ENCODE results near the gene RBBP5.

Gene RBBP5

GRCh38 chr1:205129447-205130029 is 7.8 kb upstream of the RBBP5 start:
- DNase-seq (ENCODE audit: low spot score), result no peak

DNA sequence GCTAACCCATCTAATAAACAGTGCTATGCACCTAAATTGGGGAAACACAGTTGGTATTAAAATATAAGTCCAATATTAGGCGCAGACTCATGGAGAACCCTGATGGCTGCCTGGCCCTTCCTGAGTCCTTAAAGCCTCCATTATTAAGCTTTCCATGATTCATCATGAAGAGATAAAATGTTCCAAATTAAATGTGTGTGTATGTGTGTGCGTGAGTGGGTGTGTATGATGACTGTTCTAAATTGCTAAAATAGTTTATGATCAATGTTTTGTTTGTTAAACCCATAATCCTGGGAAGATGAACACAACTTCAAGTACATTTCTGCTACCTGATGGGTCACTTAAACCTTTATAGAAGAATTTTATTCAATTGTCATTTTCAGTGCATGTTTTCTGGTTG is 6.3 kb upstream of the RBBP5 start:
- DNase-seq (ENCODE audit: low spot score), result no peak

GRCh38 chr1:205127646-205128045 is 5.9 kb upstream of the RBBP5 start:
- no peak for DNase-seq (ENCODE audit: low spot score)

DNA sequence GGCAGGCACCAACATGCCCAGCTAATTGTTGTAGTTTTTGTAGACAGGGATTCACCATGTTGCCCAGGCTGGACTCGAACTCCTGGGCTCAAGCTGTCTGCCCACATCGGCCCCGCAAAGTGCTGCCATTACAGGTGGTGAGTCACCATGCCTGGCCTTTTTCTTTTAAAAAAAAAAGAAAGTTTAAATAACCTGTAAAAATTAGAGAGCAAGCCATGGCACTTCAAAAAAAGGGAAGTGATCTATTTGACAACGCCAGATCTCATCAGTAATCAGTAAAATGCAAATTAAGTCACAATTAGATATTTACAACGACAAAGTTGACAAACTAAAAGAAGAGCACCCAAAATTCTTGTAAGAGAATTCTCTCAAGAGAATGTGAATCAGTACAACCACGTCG is 2.9 kb upstream of the RBBP5 start:
- no peak for DNase-seq (ENCODE audit: low spot score)

DNA sequence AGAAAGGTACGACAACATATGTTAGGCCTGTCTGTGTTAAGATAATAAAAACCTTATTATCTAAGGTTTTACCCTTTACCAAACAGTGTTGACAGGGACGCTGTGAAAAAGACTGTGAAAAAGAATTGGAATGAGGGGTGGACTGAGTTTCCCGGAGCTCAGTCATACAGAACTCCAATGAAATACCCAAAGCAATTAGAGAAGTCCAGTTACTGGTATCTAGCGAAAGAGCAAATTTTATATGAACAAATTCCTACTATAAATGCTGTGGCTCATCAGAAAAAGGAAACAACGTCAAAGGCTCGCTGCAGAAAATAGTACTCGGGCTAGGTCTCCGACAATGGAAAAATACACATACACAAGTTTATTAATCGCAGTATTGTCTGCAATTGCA is 708 bp upstream of the RBBP5 start:
- no peak for DNase-seq (ENCODE audit: low spot score)

DNA sequence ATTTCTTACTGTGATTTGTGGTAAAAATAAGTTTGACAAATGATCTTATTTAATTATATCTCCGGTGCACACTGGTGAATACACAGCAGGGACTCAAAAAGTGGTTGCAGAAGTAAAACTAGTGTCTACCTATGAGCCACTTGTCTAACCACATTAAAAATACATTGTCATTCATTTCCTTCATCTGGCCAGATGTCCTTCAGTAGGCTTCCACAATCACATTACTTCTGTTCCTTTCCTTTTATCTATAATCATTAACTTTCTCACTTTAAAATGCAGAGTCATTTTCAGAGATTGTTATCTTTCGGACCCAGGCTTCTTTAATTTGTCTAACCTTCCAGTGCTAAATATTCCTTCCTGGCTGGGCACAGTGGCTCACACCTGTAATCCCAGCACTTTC is 3.0 kb downstream of the RBBP5 start:
- DNase-seq (ENCODE audit: low spot score), result no peak

DNA sequence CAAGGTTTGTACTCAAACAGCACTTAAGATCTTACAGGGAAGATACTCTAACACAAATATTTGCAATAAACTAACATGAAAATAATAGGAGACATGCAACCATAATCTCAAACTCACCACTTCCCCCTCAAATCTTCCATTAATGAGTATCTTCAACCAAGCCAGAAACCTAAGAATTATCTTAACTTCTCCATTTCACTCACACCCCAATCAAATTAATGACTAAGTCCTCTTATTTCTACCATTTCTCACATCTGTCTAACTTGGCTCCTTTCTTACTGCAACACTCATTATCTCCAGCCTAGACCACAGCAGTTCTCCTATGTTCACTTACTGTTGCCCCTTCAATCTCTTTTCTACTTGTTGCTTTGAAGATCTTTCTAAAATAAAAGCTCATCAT is 10.4 kb downstream of the RBBP5 start:
- DNase-seq (ENCODE audit: low spot score), result no peak

DNA sequence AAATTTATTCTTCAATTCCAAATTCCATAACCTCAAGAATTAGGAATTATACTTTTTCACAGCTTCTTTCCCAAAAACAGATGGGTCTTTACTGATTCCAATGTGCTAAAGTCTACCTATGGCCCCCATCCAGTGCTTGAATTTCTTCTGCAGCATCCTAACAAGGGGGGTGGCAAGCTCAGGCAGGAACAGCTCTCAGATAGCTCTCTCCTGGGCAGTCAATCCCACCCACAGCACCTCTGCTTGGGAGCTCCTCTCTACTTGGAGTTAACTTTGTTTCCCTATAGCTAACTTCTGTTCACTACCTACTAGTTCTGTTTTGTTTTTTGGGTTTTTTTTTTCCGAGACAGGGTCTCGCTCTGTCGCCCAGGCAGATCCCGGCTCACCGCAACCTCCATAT is 12.1 kb downstream of the RBBP5 start:
- DNase-seq (ENCODE audit: low spot score), result no peak

- no peak for DNase-seq (ENCODE audit: low spot score)
These were observed 12.5 kb downstream of the RBBP5 start for GRCh38 chr1:205109269-205109668.

DNA sequence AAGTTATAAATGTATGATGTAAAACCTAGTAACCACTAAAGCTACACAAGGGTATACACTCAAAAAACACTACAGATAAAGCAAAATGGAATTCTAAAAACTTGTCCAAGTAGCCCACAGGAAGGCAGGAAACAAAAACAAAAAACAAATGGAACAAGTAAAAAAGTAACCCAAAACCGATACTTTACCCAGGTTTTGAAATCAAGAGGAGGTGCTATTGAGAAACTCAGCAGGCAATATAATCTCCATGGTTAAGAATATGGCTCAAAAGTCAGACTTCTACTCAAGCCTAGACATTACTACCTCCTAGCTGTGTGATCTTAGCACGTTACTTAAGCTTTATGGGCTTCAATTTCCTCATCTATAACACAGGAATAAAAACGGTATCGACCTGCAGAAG is 13.3 kb downstream of the RBBP5 start:
- no peak for DNase-seq (ENCODE audit: low spot score)

DNA sequence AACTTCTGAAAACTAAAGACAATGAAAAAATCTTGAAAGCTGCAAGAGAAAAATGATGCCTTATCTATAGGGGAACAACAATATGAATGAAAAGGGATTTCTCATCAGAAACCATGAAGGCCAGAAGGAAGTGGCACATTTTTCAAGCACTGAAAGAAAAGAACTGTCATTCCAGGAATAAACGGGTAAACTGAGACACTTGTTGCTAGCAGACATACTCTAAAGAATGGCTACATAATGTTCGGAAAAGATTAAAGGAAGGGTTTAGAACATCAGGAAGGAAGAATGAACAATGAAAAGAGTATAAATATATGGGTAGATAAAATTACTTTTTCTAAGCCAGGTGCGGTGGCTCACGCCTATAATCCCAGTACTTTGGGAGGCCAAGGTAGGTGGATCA is 14.5 kb downstream of the RBBP5 start:
- DNase-seq (ENCODE audit: low spot score), result no peak

DNA sequence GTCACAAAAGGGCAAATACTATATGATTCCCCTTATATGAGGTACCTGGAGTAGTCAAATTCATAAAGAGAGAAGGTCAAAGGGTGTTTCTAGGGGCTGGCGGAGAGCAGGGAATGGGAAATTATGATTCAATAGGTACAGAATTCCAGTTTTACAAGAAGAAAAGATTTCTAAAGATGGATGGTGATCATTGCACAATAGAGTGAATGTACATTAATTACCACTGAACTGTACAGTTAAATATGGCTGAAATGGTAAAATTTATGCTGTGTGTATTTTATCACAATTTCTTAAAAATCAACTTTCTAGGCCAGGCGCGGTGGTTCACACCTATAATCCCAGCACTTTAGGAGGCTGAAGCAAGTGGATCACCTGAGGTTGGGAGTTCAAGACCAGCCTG is 19.4 kb downstream of the RBBP5 start:
- no peak for DNase-seq (ENCODE audit: low spot score)

DNA sequence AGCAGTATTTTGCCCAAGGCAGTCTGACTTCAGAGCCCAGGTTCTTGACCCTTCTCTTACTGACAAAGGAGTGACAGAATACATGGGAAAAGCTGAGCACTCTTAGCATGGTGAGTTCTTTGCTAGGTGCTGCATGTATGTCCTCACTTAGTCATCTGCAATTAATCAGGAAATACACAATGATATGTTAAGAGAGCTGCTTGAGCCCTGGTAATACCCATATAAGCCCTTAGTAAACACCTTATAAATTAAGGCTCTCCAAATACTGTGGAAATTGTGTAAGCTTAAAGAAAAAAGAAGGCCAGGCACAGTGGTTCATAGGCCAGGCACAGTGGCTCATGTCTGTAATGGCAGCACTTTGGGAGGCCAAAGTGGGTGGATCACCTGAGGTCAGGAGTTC is 23.5 kb downstream of the RBBP5 start:
- no peak for DNase-seq (ENCODE audit: low spot score)

DNA sequence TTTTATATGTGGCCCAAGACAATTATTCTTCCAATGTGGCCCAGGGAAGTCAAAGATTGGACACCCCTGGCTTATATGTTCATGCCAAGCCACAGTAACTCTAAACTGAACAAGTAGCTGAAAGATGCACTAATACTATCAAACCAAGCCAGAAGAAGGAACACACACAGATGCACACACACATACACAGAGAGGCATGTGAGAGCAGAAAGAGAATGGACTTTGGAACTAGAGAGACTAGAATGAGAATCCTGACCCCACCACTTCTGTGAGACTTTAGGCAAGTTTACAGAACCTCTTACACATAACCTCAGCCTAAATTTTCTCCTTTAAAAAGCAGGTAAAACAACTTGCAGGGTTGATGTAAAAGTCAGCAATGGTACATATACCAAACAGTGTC is 26.4 kb downstream of the RBBP5 start:
- no peak for DNase-seq (ENCODE audit: low spot score)

- DNase-seq (ENCODE audit: low spot score), result no peak
These were observed 30.6 kb downstream of the RBBP5 start for GRCh38 chr1:205091043-205091740.

DNA sequence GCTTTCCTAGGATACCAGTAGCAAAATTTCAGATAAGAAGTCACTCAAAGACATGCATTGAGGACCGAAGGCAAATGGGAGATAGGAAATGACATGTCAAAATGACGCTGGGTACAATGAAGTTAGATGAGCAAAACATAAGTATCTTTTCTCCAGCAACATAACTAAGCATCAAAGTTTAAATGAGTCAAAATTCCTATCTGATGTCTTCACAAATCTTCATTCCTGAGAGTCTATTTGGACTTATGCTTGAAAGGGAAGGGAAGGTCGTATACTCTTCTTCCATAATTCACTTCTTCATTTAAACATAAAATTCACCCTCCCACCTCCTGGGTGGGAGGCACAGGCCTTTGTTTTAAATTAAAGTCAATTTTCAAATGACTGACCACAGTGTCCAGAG is 33.4 kb downstream of the RBBP5 start:
- no peak for DNase-seq (ENCODE audit: low spot score)

DNA sequence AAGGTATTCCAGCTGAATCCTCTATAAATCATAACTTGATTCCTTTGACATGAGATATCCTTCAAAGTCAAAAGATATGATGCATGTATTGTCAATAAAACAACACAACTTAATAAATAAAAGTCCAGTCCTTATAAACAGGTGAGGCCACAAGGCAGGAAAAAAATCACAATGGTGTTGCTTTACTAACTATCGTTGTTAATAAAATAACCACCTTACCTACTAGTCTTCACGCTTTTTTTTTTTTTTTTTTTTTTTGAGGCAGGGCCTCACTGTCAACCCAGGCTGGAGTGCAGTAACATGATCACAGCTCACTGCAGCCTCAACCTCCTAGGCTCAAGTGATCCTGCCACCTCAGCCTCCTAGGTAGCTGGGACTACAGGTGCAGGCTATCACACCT is 37.4 kb downstream of the RBBP5 start, which contains the start of gene TMEM81:
Gene TMEM81 (minus strand): TSS at position 101 of the 400 bp plus-strand sequence. CDS start 140 bp downstream, outside the sequence.
- DNase-seq (ENCODE audit: low spot score), result no peak

- no peak for DNase-seq (ENCODE audit: low spot score)
These were observed 39.3 kb downstream of the RBBP5 start for GRCh38 chr1:205082431-205082830.

GRCh38 chr1:205077934-205078311 is 43.9 kb downstream of the RBBP5 start:
- no peak for DNase-seq (ENCODE audit: low spot score)

- no peak for DNase-seq (ENCODE audit: low spot score)
These were observed 44.4 kb downstream of the RBBP5 start for GRCh38 chr1:205077158-205077933.

DNA sequence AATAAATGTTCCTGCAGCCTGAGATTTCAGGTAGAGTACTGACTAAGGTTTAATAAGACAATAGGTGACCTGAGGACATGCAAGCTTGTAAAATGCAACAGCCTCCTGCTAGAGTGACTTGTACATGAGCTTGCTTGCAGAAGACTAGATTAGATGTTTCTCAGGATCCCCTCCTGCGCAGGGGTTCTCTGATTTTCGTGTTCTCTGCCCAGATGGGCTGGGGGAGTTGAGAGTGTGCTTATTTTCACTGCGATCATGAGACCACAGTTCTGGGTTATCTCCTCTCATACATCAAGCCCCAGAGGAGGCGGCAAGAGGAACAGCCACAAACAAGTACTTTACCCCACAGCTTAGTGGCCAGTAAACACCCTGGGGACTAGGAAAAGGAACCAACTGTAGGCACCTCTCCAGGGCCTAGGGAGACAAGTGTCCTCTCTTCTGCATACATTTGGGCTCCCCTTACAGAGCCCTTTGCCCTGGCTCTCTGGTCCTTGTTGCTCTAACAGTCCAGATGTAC is 45.5 kb downstream of the RBBP5 start:
- DNase-seq (ENCODE audit: low spot score), result no peak

DNA sequence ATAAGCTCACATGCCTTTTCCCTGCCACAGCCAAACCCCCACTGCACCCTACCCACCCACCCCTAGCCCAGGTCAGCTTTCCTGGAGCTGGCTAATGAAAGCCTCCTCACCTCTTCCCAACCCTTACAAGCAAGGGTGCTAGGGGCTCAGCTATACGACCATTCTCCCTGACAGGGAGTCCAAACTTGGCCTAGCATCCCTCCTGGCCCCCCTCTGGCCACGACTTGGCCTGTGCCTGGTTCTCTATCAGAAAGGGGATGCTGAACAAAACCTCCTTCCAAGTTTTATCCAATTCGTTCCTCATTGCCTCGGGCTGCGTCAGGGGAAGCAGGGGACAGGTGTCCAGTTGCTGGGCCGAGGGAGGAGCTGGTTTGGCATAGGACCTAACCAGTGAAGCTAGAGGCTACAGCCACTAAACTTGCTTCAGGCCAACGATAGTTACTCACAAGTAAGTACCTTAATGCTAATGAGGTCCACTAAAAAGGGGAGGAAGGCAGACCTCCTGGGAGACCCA is 46.1 kb downstream of the RBBP5 start:
- no peak for DNase-seq (ENCODE audit: low spot score)

DNA sequence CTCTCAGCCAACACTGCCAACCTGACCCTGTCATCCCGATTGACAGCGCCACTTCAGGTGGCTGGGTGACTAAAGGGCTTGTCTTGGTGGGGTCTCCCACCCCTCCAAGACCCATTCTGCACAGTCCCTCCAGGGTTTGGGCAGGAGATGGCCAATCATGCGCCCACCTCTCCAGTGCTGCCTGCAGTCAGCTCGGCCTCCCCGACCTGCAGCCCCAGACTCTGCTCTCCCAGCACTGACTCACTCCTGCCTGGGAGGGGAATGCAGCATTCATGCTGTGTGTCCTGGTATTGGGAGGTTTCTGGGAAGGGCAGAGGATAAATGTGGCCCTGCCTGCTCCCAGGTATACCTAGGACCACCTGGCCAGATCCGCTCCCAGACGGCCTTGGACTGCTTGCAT is 47.3 kb downstream of the RBBP5 start:
- DNase-seq (ENCODE audit: low spot score), result no peak
